Mucosa of gallbladder (tissue), 1 donor: ENCODE measurements around the gene ALDH1B1. TPM values are rescaled to one million over a fixed set of nuclear protein-coding genes. Genes with fewer than 3 reads are reported as not detected.
"Not testable (repeated sequence)": the region's sequence is repeated elsewhere in the genome, so short reads cannot be mapped to it uniquely, and the experiment has no call there.

ENCODE experiments used
- DNase-seq: peaks from one replicate; pipeline ENCODE4 v3.0.0-alpha.2; 2020; ENCODE audit warnings: low spot score
- total RNA-seq: library from RNA; stranded (reverse); gene quantifications from one replicate; pipeline ENCODE4 v1.2.1, GENCODE V29; 2021
- donor health status: DM: no; HTN: no; CAD: no.

The ALDH1B1 gene
- total RNA-seq, 1 donor from 2014 or later, result 146 TPM

- DNase-seq, result no peak
Measured at GRCh38 chr9:38361473-38361850, 31.0 kb upstream of the ALDH1B1 start.

- peak; percentile 46 for DNase-seq
Measured at GRCh38 chr9:38362852-38363588, 29.5 kb upstream of the ALDH1B1 start.

- no peak for DNase-seq
Measured at GRCh38 chr9:38363589-38363925, 28.9 kb upstream of the ALDH1B1 start.

DNA sequence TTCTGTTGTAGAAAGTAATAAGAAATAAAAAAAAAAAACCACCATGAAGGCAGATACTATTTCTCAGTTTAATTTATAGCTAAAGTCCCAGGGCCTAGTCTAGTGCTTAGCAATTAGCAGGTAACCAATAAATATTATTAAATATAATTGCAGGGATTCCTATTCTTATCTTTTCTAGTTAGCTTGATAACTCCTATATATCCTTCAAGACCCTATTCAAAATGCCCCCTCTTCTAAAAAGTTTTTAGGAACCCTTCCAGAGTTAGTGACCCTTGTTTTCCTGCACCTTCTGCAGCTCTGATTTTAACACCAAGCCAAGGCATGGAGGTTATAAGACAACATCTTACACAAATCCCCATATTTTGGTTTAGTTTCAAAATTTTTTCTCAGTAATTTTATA is 24.6 kb upstream of the ALDH1B1 start:
- no peak for DNase-seq

GRCh38 chr9:38368731-38369130 is 23.8 kb upstream of the ALDH1B1 start:
- DNase-seq, result no peak

DNA sequence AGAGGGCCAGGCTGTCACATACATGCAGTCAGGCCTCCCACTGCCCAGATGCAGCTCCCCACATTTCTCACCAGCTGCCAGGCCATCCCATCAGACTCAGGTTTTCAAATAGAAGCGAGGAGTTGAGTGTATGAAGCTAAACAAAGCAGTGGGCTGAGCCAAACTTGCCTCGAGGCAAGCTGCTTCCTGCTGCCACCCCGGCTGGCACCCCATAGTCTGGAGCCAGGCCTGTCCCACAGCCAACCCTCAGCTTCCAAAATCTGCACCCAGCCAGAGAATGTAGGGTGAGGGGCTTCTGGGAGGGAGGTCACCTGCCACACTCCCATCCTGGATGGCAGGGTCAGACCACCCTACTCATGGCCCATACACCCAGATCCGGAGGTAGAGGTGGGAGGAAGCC is 22.3 kb upstream of the ALDH1B1 start:
- DNase-seq, result no peak

- peak; percentile 58 for DNase-seq
Measured at GRCh38 chr9:38371495-38371894, 21.0 kb upstream of the ALDH1B1 start.

GRCh38 chr9:38372762-38373619 is 19.5 kb upstream of the ALDH1B1 start:
- no peak for DNase-seq

DNA sequence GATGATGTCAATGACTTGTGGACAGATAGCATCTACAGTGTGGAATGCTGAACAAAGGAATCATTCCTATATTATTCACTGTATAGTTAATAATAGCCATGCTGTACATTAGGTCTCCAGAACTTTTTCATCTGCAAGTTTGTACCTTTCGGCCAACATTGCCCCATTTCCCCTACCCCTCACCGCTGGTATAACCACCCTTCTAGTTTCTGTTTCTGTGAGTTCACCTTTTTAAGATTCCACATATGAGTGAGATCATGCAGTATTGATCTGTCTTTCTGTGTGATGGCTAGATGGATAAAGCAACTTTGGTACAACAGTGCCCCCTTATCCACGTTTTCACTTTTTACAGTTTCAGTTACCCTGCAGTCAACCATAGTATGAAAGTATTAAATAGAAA is 18.8 kb upstream of the ALDH1B1 start:
- no peak for DNase-seq

- no peak for DNase-seq
Measured at GRCh38 chr9:38374847-38375571, 17.5 kb upstream of the ALDH1B1 start.

DNA sequence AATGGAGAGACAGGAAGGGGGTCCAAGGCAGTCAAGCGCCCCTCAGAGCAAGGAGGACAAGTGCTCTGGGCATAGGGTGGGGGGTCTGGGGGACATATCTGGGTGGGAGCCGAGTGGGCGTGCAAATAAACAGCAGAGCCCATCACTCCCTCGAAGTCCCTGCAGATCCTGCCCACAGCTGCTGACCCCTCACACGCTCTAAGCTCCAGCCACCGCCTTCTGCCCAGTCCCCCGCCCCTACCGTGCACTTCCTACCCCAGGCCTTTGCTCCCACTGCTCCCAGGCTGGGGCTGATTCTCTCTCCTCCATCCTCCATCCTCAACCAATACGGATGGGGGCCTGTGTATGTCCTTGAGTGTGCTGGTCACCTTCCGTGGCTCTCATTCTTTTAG is 16.9 kb upstream of the ALDH1B1 start:
- DNase-seq, result no peak

DNA sequence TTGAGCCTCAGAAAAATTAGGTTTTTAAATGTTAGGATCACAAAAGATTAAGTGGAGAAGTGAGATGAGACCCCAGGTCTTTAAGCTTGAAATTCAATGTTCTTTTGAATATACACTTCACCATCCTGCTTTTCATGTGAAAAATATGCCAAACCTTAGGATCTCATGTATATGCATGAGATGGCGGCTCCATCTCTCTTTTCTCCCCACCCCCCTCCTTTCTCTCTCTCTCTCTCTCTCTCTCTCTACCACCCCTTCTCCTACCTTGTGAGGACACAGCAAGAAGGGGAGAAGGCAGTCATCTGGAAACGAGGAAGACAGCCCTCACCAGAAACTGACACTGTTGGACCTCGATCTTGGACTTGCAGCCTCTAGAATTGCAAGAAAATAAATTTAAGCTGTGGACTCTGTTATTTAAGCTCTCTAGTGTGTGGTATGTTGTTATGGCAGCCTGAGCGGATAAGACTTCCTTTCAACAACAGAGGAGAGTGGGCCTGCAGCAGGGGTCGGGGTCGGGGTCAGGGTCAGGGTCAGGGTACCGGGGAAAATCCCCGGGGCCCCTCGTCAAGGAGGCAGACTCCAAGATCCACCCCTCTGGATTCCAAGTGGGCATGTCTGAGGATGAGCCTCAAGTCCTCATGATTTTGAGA is 16.4 kb upstream of the ALDH1B1 start:
- no peak for DNase-seq

DNA sequence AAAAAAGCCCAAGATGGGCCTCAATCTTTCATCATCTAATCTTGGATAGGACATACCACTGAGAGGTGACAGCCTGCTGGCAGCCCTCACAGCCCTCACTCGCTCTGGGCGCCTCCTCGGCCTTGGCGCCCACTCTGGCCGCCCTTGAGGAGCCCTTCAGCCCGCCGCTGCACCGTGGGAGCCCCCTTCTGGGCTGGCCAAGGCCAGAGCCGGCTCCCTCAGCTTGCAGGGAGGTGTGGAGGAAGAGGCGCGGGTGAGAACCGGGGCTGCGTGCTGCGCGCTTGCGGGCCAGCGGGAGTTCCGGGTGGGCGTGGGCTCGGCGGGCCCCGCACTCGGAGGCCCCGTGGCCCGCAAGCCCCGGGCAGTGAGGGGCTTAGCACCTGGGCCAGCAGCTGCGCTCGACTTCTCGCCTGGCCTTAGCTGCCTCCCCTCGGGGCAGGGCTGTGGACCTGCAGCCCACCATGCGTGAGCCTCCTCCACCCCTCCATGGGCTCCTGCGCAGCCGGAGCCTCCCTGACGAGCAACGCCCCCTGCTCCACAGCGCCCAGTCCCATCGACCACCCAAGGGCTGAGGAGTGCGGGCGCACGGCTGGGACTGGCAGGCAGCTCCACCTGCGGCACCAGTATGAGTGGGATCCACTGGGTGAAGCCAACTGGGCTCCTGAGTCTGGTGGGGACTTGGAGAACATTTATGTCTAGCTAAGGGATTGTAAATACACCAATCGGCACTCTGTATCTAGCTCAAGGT is 15.0 kb upstream of the ALDH1B1 start:
- not testable (repeated sequence) for DNase-seq

- no peak for DNase-seq
Measured at GRCh38 chr9:38380230-38380871, 12.2 kb upstream of the ALDH1B1 start.

- DNase-seq, result peak; percentile 92
Measured at GRCh38 chr9:38380872-38381534, 11.5 kb upstream of the ALDH1B1 start.

DNA sequence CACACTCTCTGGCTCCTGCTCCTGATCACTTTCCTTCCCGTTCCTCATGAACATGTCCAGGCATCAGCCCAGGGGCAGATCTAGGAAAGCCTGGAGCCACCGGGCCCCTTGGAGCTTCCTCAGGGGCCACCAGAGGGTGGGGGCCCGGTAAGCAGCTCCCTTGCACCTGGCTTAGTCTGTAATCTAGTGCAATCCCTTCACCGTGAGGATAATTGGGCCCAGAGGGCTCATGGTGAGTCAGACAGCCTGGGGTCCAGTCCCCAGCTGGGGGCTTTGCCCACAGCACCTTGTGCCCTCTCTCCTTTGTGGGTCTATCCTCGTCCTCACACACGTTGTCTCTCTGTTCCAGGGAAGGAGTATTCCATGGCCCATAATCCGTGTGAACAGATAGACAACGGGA is 10.4 kb upstream of the ALDH1B1 start:
- DNase-seq, result no peak

GRCh38 chr9:38384990-38385848 is 7.3 kb upstream of the ALDH1B1 start:
- no peak for DNase-seq

DNA sequence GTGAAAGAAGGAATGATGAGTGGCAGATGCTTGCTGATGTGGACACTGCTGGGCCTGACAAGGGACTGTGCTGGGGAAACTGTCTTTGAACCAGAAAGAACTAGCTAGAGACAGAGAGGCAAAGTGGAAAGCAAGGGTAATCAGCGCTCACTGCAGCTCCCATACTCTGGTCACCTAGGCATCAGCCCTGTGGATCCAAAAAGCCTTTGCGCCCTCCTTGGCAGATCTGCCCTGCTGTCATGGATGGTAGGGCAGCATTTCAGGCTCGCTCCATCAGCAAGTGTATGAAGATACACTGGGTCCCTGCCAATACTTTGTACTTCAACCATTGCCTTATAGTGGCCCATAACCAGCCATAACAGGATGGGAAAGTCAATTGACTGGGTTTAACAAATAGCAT is 6.6 kb upstream of the ALDH1B1 start:
- DNase-seq, result no peak

GRCh38 chr9:38386319-38386895 is 6.1 kb upstream of the ALDH1B1 start:
- DNase-seq, result no peak
